GM18526 (cell line): ENCODE measurements around the gene RAPH1.

Experiments used
- POLR2A ChIP-seq: IDR thresholded peaks from 3 replicates; pipeline ENCODE4 v1.6.1; 2011; ENCODE audit not compliant: insufficient read length; ENCODE audit errors: extremely low read depth

The RAPH1 gene

GRCh38 chr2:203535078-203535783 is at the start of gene RAPH1:
TSS of gene RAPH1 (minus strand) at chr2:203535301. CDS start at chr2:203495353, 39,948 bp downstream.
- no peak for TF ChIP-seq POLR2A

- no peak for TF ChIP-seq POLR2A
Observed at GRCh38 chr2:203584784-203585183, 49.7 kb upstream of the RAPH1 start.

- TF ChIP-seq POLR2A = no peak
Observed at GRCh38 chr2:203583701-203584100, 48.6 kb upstream of the RAPH1 start.

- TF ChIP-seq POLR2A = no peak
Observed at GRCh38 chr2:203583084-203583695, 48.1 kb upstream of the RAPH1 start.

- TF ChIP-seq POLR2A = no peak
Observed at GRCh38 chr2:203582468-203582867, 47.4 kb upstream of the RAPH1 start.

GRCh38 chr2:203580844-203581243 is 45.7 kb upstream of the RAPH1 start:
- no peak for TF ChIP-seq POLR2A

GRCh38 chr2:203579730-203580129 is 44.6 kb upstream of the RAPH1 start:
- no peak for TF ChIP-seq POLR2A

- TF ChIP-seq POLR2A = no peak
Observed at GRCh38 chr2:203578759-203579643, 43.9 kb upstream of the RAPH1 start.

- TF ChIP-seq POLR2A = no peak
Observed at GRCh38 chr2:203574824-203575223, 39.7 kb upstream of the RAPH1 start.

- no peak for TF ChIP-seq POLR2A
Observed at GRCh38 chr2:203572316-203572715, 37.2 kb upstream of the RAPH1 start.

- TF ChIP-seq POLR2A = no peak
Observed at GRCh38 chr2:203569677-203570316, 34.7 kb upstream of the RAPH1 start.

GRCh38 chr2:203567691-203568090 is 32.6 kb upstream of the RAPH1 start:
- no peak for TF ChIP-seq POLR2A

GRCh38 chr2:203566161-203566560 is 31.1 kb upstream of the RAPH1 start:
- TF ChIP-seq POLR2A = no peak

GRCh38 chr2:203565076-203565475 is 30.0 kb upstream of the RAPH1 start:
- no peak for TF ChIP-seq POLR2A

GRCh38 chr2:203562268-203562667 is 27.2 kb upstream of the RAPH1 start:
- no peak for TF ChIP-seq POLR2A
